Measurements from ENCODE around the gene PRSS21. TPM values are rescaled to one million over a fixed set of nuclear protein-coding genes. Genes with fewer than 3 reads are reported as not detected.
A peak's percentile ranks its signal among the peaks of the same experiment; 100 is the strongest.

The PRSS21 gene
- polyA plus RNA-seq, 1 of the 3 experiments (the other 2 are of a cell fraction), result not detected

DNA sequence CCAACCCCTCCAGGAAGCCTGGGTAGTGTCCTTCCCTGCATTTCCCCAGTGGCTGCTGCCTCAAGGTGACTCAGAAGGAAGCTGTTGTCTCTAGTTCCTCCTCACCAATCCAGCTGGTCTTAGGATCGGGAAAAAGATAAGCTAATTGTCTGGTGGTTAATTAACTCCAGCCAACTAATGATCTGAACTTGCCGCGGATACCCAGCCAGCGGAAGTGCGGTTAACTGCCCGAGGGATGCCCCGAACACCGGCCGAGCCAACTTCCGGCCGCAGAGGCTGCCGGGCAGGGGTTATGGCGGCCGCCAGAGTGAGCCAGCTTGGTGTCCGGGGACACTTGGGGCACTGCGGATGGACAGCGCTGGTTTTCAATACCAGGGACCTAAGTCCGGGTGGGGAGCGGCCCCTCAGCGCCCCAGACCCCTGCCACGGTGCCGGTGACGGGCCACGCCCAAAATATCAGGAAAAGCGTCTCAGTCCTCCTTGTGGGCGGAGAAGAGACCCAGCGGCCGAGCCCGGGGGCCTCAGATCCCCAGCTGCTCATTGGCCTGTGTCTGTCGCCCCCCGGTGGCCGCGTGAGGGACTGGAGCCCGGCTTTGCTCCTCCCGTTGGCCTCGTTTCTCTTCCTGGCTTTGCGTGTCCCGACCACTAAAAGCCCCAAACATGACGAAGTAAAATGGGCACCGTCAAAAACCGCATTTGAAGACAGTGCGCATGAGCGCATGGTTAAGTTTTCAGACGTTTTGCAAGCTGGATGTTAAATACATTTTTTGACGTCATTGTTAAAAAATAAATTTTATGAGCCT lies 51.2 kb downstream of the PRSS21 start (continued):
- TF ChIP-seq, protein P1, sequence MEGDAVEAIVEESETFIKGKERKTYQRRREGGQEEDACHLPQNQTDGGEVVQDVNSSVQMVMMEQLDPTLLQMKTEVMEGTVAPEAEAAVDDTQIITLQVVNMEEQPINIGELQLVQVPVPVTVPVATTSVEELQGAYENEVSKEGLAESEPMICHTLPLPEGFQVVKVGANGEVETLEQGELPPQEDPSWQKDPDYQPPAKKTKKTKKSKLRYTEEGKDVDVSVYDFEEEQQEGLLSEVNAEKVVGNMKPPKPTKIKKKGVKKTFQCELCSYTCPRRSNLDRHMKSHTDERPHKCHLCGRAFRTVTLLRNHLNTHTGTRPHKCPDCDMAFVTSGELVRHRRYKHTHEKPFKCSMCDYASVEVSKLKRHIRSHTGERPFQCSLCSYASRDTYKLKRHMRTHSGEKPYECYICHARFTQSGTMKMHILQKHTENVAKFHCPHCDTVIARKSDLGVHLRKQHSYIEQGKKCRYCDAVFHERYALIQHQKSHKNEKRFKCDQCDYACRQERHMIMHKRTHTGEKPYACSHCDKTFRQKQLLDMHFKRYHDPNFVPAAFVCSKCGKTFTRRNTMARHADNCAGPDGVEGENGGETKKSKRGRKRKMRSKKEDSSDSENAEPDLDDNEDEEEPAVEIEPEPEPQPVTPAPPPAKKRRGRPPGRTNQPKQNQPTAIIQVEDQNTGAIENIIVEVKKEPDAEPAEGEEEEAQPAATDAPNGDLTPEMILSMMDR (IDR thresholded peaks at IDR 0.05), result peak; percentile 94
- peak; percentile 78; the same call in 1 of the 2 replicates for TF ChIP-seq RXRA (IDR thresholded peaks at IDR 0.05; ENCODE audit: borderline replicate concordance, low read depth)
- TF ChIP-seq GATA2 (CRISPR knock-in tag; IDR thresholded peaks at IDR 0.05), result peak; percentile 48; the same call in 1 of the 2 replicates
- TF ChIP-seq RCOR1 (IDR thresholded peaks at IDR 0.05; ENCODE audit: low read length), result peak; percentile 46; the same call in 1 of the 2 replicates
- TF ChIP-seq GABPA (IDR thresholded peaks at IDR 0.05; ENCODE audit: low read depth), result peak; percentile 93
- peak; percentile 98 for TF ChIP-seq YY1 (IDR thresholded peaks at IDR 0.05; ENCODE audit: low read depth)

Small RNAs within 50 kb of the gene (small RNA-seq; reads per million reads assigned to genes)
- 0 to 1.3 (median 0) reads per million in 7 experiments for gene SNORA3C

Other genes starting within 250 kb of the PRSS21 start
- 53.4 and 57.1 TPM in 2 replicates for gene KCTD5, start 134.7 kb upstream of the PRSS21 start, polyA plus RNA-seq (2012; rRNA removed)
- 7.6 and 7.7 TPM in 2 replicates for gene PRSS27, start 97.0 kb upstream of the PRSS21 start, polyA plus RNA-seq (2012; rRNA removed)
- gene SRRM2, start 64.6 kb upstream of the PRSS21 start, polyA plus RNA-seq (2012; rRNA removed), result 100 and 143 TPM in 2 replicates
- gene ELOB, start 40.0 kb upstream of the PRSS21 start, polyA plus RNA-seq (2012; rRNA removed), result 327 and 329 TPM in 2 replicates
- gene PRSS33, start 29.7 kb upstream of the PRSS21 start, polyA plus RNA-seq (2012; rRNA removed), result not detected in 2 replicates
- not detected in 2 replicates for gene PRSS41, start 18.8 kb upstream of the PRSS21 start, polyA plus RNA-seq (2012; rRNA removed)
- 0.26 and 0.47 TPM in 2 replicates for gene ZG16B, start 13.1 kb downstream of the PRSS21 start, polyA plus RNA-seq (2012; rRNA removed)
- not detected in 2 replicates for gene PRSS22, start 40.9 kb downstream of the PRSS21 start, polyA plus RNA-seq (2012; rRNA removed)
- 56.4 and 64.8 TPM in 2 replicates for gene FLYWCH2, start 66.0 kb downstream of the PRSS21 start, polyA plus RNA-seq (2012; rRNA removed)
- 22.4 and 30.1 TPM in 2 replicates for gene FLYWCH1, start 94.7 kb downstream of the PRSS21 start, polyA plus RNA-seq (2012; rRNA removed)
- 0.24 and 0.77 TPM in 2 replicates for gene KREMEN2, start 147.0 kb downstream of the PRSS21 start, polyA plus RNA-seq (2012; rRNA removed)
- gene PAQR4, start 152.1 kb downstream of the PRSS21 start, polyA plus RNA-seq (2012; rRNA removed), result 8.4 and 8.8 TPM in 2 replicates
- gene PKMYT1, start 163.2 kb downstream of the PRSS21 start, polyA plus RNA-seq (2012; rRNA removed), result 5.3 and 8.5 TPM in 2 replicates
- gene CLDN9, start 195.7 kb downstream of the PRSS21 start, polyA plus RNA-seq (2012; rRNA removed), result 0.08 TPM in 1 of 2 replicates, not detected in the other
- 0.20 and 0.24 TPM in 2 replicates for gene CLDN6, start 200.9 kb downstream of the PRSS21 start, polyA plus RNA-seq (2012; rRNA removed)
- 374 and 393 TPM in 2 replicates for gene TNFRSF12A, start 203.1 kb downstream of the PRSS21 start, polyA plus RNA-seq (2012; rRNA removed)
- 34.7 and 54.9 TPM in 2 replicates for gene HCFC1R1, start 206.7 kb downstream of the PRSS21 start, polyA plus RNA-seq (2012; rRNA removed)
- gene THOC6, start 206.8 kb downstream of the PRSS21 start, polyA plus RNA-seq (2012; rRNA removed), result 35.7 and 37.7 TPM in 2 replicates
- not detected in 2 replicates for gene BICDL2, start 219.7 kb downstream of the PRSS21 start, polyA plus RNA-seq (2012; rRNA removed)
- gene MMP25, start 229.3 kb downstream of the PRSS21 start, polyA plus RNA-seq (2012; rRNA removed), result 0.03 and 0.05 TPM in 2 replicates
- 26.4 and 34.7 TPM in 2 replicates for gene IL32, start 248.4 kb downstream of the PRSS21 start, polyA plus RNA-seq (2012; rRNA removed)